K562 (cell line): Measurements from ENCODE around the gene TMEM59.

Source experiments
- CBFA2T2 ChIP-seq: fragments of 450-650 bp; conservative IDR thresholded peaks from 2 replicates; pipeline ENCODE4 v1.6.1; 2017; ENCODE audit warnings: mild to moderate bottlenecking
- CBX8 ChIP-seq: fragments of 200-600 bp; sonication (generic); IDR thresholded peaks from 2 replicates; pipeline ENCODE4 v1.6.1; 2012; ENCODE audit warnings: borderline replicate concordance, mixed run types, low read depth, mild to moderate bottlenecking, moderate library complexity, mixed read lengths, low read length, control low read depth, inconsistent platforms; ENCODE audit not compliant: poor library complexity, severe bottlenecking; ENCODE audit errors: extremely low read depth
- EHMT2 ChIP-seq: fragments of 450-650 bp; IDR thresholded peaks from 2 replicates; pipeline ENCODE4 v1.6.1; 2018; ENCODE audit warnings: antibody characterized with exemption
- EP300 ChIP-seq: IDR thresholded peaks from 2 replicates; pipeline ENCODE4 v1.6.1; 2012; ENCODE audit warnings: low read length, improper control_type of control experiment
- EZH2 ChIP-seq: IDR thresholded peaks from 2 replicates; pipeline ENCODE4 v1.6.1; 2012; ENCODE audit warnings: low read depth, mild to moderate bottlenecking, inconsistent platforms, low read length, borderline replicate concordance
- HDAC2 ChIP-seq: fragments of 450-650 bp; IDR thresholded peaks from 2 replicates; pipeline ENCODE4 v1.6.1; 2016; ENCODE audit warnings: mild to moderate bottlenecking
- TAF1 ChIP-seq: IDR thresholded peaks from 2 replicates; pipeline ENCODE4 v1.6.1; 2011; ENCODE audit warnings: mild to moderate bottlenecking, low read length, moderate library complexity; ENCODE audit not compliant: insufficient read depth, control insufficient read depth, severe bottlenecking; ENCODE audit errors: extremely low read depth
- ZBTB7A ChIP-seq: IDR thresholded peaks from 2 replicates; pipeline ENCODE4 v1.6.1; 2011; ENCODE audit warnings: low read depth, mild to moderate bottlenecking, low read length, moderate library complexity, borderline replicate concordance; ENCODE audit not compliant: control insufficient read depth
- ZNF232 ChIP-seq: sonication (generic); formaldehyde crosslinking; IDR thresholded peaks from 2 replicates; pipeline ENCODE4 v1.8.0; 2022; ENCODE audit warnings: mild to moderate bottlenecking, missing genetic modification reagents
- TF ChIP-seq, protein P1 (sequence below): sonication (generic); formaldehyde crosslinking; IDR thresholded peaks from 2 replicates; pipeline ENCODE4 v1.8.0; 2022; ENCODE audit warnings: missing genetic modification reagents, mild to moderate bottlenecking, borderline replicate concordance
- TF ChIP-seq, protein P2 (sequence below), 3 experiments: IDR thresholded peaks in 2 of 3; conservative IDR thresholded peaks in 1 of 3; 2 replicates each; pipeline ENCODE4 v1.5.1; 2011 to 2012; ENCODE audit warnings: low read length in 3 of 3, mild to moderate bottlenecking in 3 of 3, control low read depth in 2 of 3, improper control_type of control experiment in 1 of 3, inconsistent platforms in 1 of 3, low read depth in 1 of 3, mixed read lengths in 1 of 3, moderate library complexity in 1 of 3; ENCODE audit not compliant: insufficient read depth in 2 of 3
- TF ChIP-seq, protein P3 (sequence below): sonication (generic); formaldehyde crosslinking; IDR thresholded peaks from 2 replicates; pipeline ENCODE4 v1.8.0; 2022; ENCODE audit warnings: mild to moderate bottlenecking, low read depth, missing genetic modification reagents
- TF ChIP-seq, protein P4 (sequence below), 2 experiments: fragments of 450-650 bp; formaldehyde crosslinking in 1 of 2; IDR thresholded peaks; 2 replicates each; pipeline versions ENCODE4 v1.4.0 to v1.6.1; 2014 to 2020; ENCODE audit warnings: mild to moderate bottlenecking in 2 of 2, borderline replicate concordance in 1 of 2, low read depth in 1 of 2

GRCh38 chr1:54016343-54017282 is 36.4 kb downstream of the TMEM59 start:
- TF ChIP-seq, protein P1, sequence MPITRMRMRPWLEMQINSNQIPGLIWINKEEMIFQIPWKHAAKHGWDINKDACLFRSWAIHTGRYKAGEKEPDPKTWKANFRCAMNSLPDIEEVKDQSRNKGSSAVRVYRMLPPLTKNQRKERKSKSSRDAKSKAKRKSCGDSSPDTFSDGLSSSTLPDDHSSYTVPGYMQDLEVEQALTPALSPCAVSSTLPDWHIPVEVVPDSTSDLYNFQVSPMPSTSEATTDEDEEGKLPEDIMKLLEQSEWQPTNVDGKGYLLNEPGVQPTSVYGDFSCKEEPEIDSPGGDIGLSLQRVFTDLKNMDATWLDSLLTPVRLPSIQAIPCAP (CRISPR knock-in tag): no peak
- TF ChIP-seq ZNF232 (CRISPR knock-in tag) (no peak), CBX8 (no peak), EZH2 (no peak), EP300 (no peak), TAF1 (no peak), ZBTB7A (no peak), CBFA2T2 (no peak), HDAC2 (no peak), EHMT2 (no peak)
- TF ChIP-seq, protein P2, sequence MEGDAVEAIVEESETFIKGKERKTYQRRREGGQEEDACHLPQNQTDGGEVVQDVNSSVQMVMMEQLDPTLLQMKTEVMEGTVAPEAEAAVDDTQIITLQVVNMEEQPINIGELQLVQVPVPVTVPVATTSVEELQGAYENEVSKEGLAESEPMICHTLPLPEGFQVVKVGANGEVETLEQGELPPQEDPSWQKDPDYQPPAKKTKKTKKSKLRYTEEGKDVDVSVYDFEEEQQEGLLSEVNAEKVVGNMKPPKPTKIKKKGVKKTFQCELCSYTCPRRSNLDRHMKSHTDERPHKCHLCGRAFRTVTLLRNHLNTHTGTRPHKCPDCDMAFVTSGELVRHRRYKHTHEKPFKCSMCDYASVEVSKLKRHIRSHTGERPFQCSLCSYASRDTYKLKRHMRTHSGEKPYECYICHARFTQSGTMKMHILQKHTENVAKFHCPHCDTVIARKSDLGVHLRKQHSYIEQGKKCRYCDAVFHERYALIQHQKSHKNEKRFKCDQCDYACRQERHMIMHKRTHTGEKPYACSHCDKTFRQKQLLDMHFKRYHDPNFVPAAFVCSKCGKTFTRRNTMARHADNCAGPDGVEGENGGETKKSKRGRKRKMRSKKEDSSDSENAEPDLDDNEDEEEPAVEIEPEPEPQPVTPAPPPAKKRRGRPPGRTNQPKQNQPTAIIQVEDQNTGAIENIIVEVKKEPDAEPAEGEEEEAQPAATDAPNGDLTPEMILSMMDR (IDR thresholded peaks at IDR 0.05 in 2 of 3, conservative IDR thresholded peaks at IDR 0.05 in 1 of 3; ENCODE audit: insufficient read depth in 2 of 3, low read depth in 1 of 3, low read length in 3 of 3): no peak
- TF ChIP-seq, protein P3, sequence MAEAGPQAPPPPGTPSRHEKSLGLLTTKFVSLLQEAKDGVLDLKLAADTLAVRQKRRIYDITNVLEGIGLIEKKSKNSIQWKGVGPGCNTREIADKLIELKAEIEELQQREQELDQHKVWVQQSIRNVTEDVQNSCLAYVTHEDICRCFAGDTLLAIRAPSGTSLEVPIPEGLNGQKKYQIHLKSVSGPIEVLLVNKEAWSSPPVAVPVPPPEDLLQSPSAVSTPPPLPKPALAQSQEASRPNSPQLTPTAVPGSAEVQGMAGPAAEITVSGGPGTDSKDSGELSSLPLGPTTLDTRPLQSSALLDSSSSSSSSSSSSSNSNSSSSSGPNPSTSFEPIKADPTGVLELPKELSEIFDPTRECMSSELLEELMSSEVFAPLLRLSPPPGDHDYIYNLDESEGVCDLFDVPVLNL (CRISPR knock-in tag): no peak
- TF ChIP-seq, protein P4, sequence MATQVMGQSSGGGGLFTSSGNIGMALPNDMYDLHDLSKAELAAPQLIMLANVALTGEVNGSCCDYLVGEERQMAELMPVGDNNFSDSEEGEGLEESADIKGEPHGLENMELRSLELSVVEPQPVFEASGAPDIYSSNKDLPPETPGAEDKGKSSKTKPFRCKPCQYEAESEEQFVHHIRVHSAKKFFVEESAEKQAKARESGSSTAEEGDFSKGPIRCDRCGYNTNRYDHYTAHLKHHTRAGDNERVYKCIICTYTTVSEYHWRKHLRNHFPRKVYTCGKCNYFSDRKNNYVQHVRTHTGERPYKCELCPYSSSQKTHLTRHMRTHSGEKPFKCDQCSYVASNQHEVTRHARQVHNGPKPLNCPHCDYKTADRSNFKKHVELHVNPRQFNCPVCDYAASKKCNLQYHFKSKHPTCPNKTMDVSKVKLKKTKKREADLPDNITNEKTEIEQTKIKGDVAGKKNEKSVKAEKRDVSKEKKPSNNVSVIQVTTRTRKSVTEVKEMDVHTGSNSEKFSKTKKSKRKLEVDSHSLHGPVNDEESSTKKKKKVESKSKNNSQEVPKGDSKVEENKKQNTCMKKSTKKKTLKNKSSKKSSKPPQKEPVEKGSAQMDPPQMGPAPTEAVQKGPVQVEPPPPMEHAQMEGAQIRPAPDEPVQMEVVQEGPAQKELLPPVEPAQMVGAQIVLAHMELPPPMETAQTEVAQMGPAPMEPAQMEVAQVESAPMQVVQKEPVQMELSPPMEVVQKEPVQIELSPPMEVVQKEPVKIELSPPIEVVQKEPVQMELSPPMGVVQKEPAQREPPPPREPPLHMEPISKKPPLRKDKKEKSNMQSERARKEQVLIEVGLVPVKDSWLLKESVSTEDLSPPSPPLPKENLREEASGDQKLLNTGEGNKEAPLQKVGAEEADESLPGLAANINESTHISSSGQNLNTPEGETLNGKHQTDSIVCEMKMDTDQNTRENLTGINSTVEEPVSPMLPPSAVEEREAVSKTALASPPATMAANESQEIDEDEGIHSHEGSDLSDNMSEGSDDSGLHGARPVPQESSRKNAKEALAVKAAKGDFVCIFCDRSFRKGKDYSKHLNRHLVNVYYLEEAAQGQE (IDR thresholded peaks at IDR 0.05; ENCODE audit: borderline replicate concordance): no peak
- TF ChIP-seq, protein P4 (CRISPR knock-in tag; IDR thresholded peaks at IDR 0.05; ENCODE audit: low read depth): no peak
